ENCODE data around the gene ADCY1. TPM values are rescaled to one million over a fixed set of nuclear protein-coding genes. Genes with fewer than 3 reads are reported as not detected.
"Not testable (repeated sequence)": the region's sequence is repeated elsewhere in the genome, so short reads cannot be mapped to it uniquely, and the experiment has no call there.

The ADCY1 gene
- total RNA-seq, 1 experiment from 2014 or later = not detected

DNA sequence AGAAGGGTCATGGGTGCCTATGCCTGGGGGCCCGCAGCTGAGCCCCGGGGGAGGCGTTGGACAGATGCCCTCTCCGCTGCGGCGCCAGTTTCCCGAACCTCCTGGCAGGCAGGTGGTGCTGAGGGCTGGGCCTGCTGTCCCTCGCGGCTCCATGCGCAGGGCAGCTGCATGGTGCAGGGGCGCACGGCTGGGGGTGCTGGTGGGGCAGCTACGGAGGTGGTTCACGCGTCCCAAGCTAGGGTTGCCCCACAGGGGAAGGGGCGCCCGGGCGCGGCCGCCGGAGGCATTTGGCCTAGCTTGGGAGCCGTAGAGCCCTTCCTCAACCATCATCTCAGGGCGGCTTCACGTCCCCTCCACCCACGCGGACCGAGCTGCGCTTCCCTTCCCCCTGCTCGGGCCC lies 152.7 kb downstream of the ADCY1 start:
- no peak overlapping the region for H3K4me2 ChIP-seq
- no peak overlapping the region for H3K27ac ChIP-seq
- no TSS peak for BruUV-seq (replicated peaks)
- CTCF ChIA-PET = no interaction called here
- no peak overlapping the region for H3K4me3 ChIP-seq
- intact Hi-C loops (cut with micrococcal nuclease; ENCODE audit: unreplicated experiment) = no loop called here
- DNase-seq = no peak
- H3K79me2 ChIP-seq (ENCODE audit: low read depth) = no peaks in the 10 kb centered on the region
- H3K27me3 ChIP-seq (ENCODE audit: insufficient read depth, low read depth) = no peaks in the 10 kb centered on the region
- peaks cover 32% of the 10 kb centered on the region; the same call in 1 of the 2 replicates for H3K36me3 ChIP-seq (ENCODE audit: low read depth)
- no peaks in the 10 kb centered on the region for H4K20me1 ChIP-seq (ENCODE audit: insufficient read depth)
- no peak overlapping the region for H2AFZ ChIP-seq
- TF ChIP-seq, protein P1, sequence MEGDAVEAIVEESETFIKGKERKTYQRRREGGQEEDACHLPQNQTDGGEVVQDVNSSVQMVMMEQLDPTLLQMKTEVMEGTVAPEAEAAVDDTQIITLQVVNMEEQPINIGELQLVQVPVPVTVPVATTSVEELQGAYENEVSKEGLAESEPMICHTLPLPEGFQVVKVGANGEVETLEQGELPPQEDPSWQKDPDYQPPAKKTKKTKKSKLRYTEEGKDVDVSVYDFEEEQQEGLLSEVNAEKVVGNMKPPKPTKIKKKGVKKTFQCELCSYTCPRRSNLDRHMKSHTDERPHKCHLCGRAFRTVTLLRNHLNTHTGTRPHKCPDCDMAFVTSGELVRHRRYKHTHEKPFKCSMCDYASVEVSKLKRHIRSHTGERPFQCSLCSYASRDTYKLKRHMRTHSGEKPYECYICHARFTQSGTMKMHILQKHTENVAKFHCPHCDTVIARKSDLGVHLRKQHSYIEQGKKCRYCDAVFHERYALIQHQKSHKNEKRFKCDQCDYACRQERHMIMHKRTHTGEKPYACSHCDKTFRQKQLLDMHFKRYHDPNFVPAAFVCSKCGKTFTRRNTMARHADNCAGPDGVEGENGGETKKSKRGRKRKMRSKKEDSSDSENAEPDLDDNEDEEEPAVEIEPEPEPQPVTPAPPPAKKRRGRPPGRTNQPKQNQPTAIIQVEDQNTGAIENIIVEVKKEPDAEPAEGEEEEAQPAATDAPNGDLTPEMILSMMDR (conservative IDR thresholded peaks at IDR 0.05) = no peak
- TF ChIP-seq EZH2 (IDR thresholded peaks at IDR 0.05; ENCODE audit: low read depth) = no peak
- no peaks in the 10 kb centered on the region for H3K4me1 ChIP-seq (replicated peaks; ENCODE audit: insufficient read depth)
- no peaks in the 10 kb centered on the region for H3F3A ChIP-seq (ENCODE audit: insufficient read depth, low read depth)
- no peaks in the 10 kb centered on the region for H3K9me2 ChIP-seq (ENCODE audit: insufficient read depth)
- H3K9me3 ChIP-seq (ENCODE audit: insufficient read depth, low read depth) = no peaks in the 10 kb centered on the region
- POLR2A ChIA-PET (ENCODE audit: unreplicated experiment) = no interaction called here

DNA sequence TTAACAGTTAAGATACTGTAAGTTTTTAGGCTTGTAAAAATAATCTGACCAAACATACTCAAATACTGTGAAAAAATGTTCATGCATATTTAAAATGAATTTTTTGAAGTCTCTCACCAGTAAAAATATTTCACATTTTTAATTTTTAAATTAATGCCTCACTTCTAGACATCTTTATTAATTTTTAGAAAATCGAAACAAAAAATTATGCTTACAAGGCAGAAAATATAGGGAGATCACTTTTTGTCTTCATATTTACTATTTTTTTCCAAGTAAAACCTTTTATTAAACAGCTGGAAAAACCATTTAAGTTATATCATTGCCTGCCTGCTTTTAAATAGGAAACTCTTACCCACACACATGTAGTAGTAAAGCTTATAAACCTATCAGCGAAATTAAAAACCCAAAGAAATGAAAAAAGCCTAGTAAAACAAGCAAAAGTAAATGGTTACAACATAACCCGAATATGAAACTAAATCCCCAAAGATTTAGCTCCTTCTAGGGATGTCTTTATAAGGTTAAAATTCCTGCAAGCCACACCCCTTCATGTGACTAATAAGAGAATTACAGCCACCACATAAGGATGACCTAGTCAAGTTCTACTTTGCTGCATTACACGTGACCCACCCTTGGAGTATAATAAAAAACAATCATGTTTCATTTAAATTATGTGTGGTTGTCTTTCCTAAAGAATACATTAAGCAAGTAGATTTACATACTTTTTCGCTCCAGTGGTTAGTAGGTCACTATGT lies 157.7 kb downstream of the ADCY1 start:
- intact Hi-C loops (cut with micrococcal nuclease; ENCODE audit: unreplicated experiment); DNase-seq: not testable (repeated sequence)

DNA sequence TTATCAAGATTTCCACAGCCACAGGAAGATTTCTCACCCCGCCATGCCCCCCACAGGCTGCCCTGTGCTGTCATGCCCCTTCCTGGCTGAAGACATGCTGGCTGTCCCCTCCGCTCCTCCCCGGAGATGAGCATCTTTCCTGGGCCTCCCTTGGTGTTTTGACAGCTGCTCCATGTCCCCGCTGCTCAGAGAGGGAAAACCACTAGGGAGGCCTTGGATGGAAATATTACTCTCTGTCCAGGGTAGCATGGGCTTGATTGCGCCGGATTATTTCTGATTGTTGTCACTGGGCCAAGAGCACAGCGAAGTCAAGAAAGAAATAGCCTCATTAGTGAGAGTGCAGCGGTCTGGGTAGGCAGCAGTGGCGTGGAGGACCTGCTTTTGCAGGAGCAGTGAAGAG lies 164.8 kb downstream of the ADCY1 start:
- H3K4me3 ChIP-seq; H4K20me1 ChIP-seq (ENCODE audit: insufficient read depth); H3K9me2 ChIP-seq (ENCODE audit: insufficient read depth); H3K27ac ChIP-seq; BruUV-seq (replicated peaks); DNase-seq; H3K4me2 ChIP-seq; H2AFZ ChIP-seq; POLR2A ChIA-PET (ENCODE audit: unreplicated experiment); H3K79me2 ChIP-seq (ENCODE audit: low read depth); intact Hi-C loops (cut with micrococcal nuclease; ENCODE audit: unreplicated experiment); H3F3A ChIP-seq (ENCODE audit: insufficient read depth, low read depth); H3K27me3 ChIP-seq (ENCODE audit: insufficient read depth, low read depth); H3K36me3 ChIP-seq (ENCODE audit: low read depth); CTCF ChIA-PET; H3K9me3 ChIP-seq (ENCODE audit: insufficient read depth, low read depth): not testable (repeated sequence)
- peaks cover 11% of the 10 kb centered on the region for H3K4me1 ChIP-seq (replicated peaks; ENCODE audit: insufficient read depth)

More for the DNA sequence above, 157.7 kb downstream of the ADCY1 start:
- Histone ChIP-seq H3K4me1 (replicated peaks; ENCODE audit: insufficient read depth) (peaks cover 11% of the 10 kb centered on the region), H3K36me3 (ENCODE audit: low read depth) (peaks cover 19% of the 10 kb centered on the region; the same call in 1 of the 2 replicates)
- H2AFZ ChIP-seq; H3K4me3 ChIP-seq; H3K9me2 ChIP-seq (ENCODE audit: insufficient read depth); POLR2A ChIA-PET (ENCODE audit: unreplicated experiment); H3K27ac ChIP-seq; H3F3A ChIP-seq (ENCODE audit: insufficient read depth, low read depth); H3K9me3 ChIP-seq (ENCODE audit: insufficient read depth, low read depth); H3K79me2 ChIP-seq (ENCODE audit: low read depth); H4K20me1 ChIP-seq (ENCODE audit: insufficient read depth); CTCF ChIA-PET; H3K4me2 ChIP-seq; H3K27me3 ChIP-seq (ENCODE audit: insufficient read depth, low read depth); BruUV-seq (replicated peaks): not testable (repeated sequence)

DNA sequence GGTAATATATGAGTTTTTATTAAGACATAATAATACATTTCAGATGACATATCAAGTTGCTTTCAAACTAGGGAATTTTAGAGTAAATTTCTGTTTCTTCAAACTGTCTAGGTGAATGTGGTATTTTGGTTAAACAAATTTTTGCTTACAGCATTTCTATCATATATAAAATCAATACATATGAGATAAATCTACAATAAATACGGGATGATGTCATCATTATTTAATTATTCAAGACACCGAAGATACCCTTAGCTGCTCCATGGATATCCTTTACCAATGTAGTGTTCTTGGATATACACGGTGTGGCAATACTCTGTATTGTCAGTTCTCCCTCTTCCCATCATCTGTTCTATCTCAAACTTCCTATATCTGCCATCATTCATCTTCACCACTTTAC lies 166.4 kb downstream of the ADCY1 start:
- not testable (repeated sequence) for BruUV-seq (replicated peaks)

More for the DNA sequence above, 166.4 kb downstream of the ADCY1 start:
- H3K79me2 ChIP-seq (ENCODE audit: low read depth); H3K27ac ChIP-seq; H3K27me3 ChIP-seq (ENCODE audit: insufficient read depth, low read depth); POLR2A ChIA-PET (ENCODE audit: unreplicated experiment); CTCF ChIA-PET; H3K4me3 ChIP-seq; intact Hi-C loops (cut with micrococcal nuclease; ENCODE audit: unreplicated experiment); H3F3A ChIP-seq (ENCODE audit: insufficient read depth, low read depth); H3K9me3 ChIP-seq (ENCODE audit: insufficient read depth, low read depth); H4K20me1 ChIP-seq (ENCODE audit: insufficient read depth); H3K9me2 ChIP-seq (ENCODE audit: insufficient read depth); H2AFZ ChIP-seq; DNase-seq; H3K4me2 ChIP-seq; H3K4me1 ChIP-seq (replicated peaks; ENCODE audit: insufficient read depth); H3K36me3 ChIP-seq (ENCODE audit: low read depth): not testable (repeated sequence)
